Right renal pelvis (tissue), 4 donors: ENCODE data around the gene FEZF1. TPM values are rescaled to one million over a fixed set of nuclear protein-coding genes. Genes with fewer than 3 reads are reported as not detected.
"Not testable (repeated sequence)": the region's sequence is repeated elsewhere in the genome, so short reads cannot be mapped to it uniquely, and the experiment has no call there.

Source experiments
- DNase-seq, 4 donors: peaks; one replicate each; pipeline ENCODE4 v3.0.0-alpha.2; 2013; ENCODE audit warnings: low read depth in 4 of 4, low spot score in 3 of 4, missing footprints in 1 of 4
- polyA plus RNA-seq, 4 donors: library from polyadenylated mRNA; unstranded; fragments of 120-200 nt; gene quantifications; one replicate each; pipeline ENCODE4 v1.2.1, GENCODE V29; 2013; ENCODE audit not compliant: insufficient read length in 4 of 4

The FEZF1 gene
- polyA plus RNA-seq, 4 donors = not detected

GRCh38 chr7:122309421-122309820 lies 4.9 kb upstream of the FEZF1 start:
- peak in 1 of 4 donors; percentile 18 for DNase-seq

GRCh38 chr7:122307228-122307621 lies 2.7 kb upstream of the FEZF1 start:
- DNase-seq = no peak

- DNase-seq = peak in 1 of 4 donors; percentile 12
Observed at GRCh38 chr7:122306320-122307227, 2.0 kb upstream of the FEZF1 start.

GRCh38 chr7:122305475-122306319 lies 1.1 kb upstream of the FEZF1 start:
- DNase-seq = peak in 1 of 4 donors; percentile 37

- no peak for DNase-seq
Observed at GRCh38 chr7:122304996-122305421, 459 bp upstream of the FEZF1 start.

- peak in 1 of 4 donors; percentile 32 for DNase-seq
Observed at GRCh38 chr7:122303531-122304318, 825 bp downstream of the FEZF1 start.

GRCh38 chr7:122302761-122303530 lies 1.6 kb downstream of the FEZF1 start:
- peak in 1 of 4 donors; percentile 38 for DNase-seq

- peak in 1 of 4 donors; percentile 26 for DNase-seq
Observed at GRCh38 chr7:122301858-122302760, 2.4 kb downstream of the FEZF1 start.

- DNase-seq = no peak
Observed at GRCh38 chr7:122300956-122301833, 3.4 kb downstream of the FEZF1 start.

GRCh38 chr7:122300211-122300932 lies 4.2 kb downstream of the FEZF1 start:
- DNase-seq = peak in 1 of 4 donors; percentile 10

GRCh38 chr7:122299624-122300210 lies 4.8 kb downstream of the FEZF1 start:
- DNase-seq = no peak

GRCh38 chr7:122298618-122299017 lies 5.9 kb downstream of the FEZF1 start:
- DNase-seq = no peak

- no peak for DNase-seq
Observed at GRCh38 chr7:122298131-122298530, 6.4 kb downstream of the FEZF1 start.

- no peak for DNase-seq
Observed at GRCh38 chr7:122291189-122291588, 13.4 kb downstream of the FEZF1 start.

GRCh38 chr7:122290476-122290875 lies 14.1 kb downstream of the FEZF1 start:
- DNase-seq = no peak

- DNase-seq = no peak
Observed at GRCh38 chr7:122289426-122289825, 15.1 kb downstream of the FEZF1 start.

- DNase-seq = not testable (repeated sequence)
Observed at GRCh38 chr7:122284608-122285007, 19.9 kb downstream of the FEZF1 start.
